Ovary (tissue), 9 donors: Measurements from ENCODE around the gene DNASE1L2. TPM values are rescaled to one million over a fixed set of nuclear protein-coding genes. Genes with fewer than 3 reads are reported as not detected.

Experiments used
- DNase-seq, 5 donors: peaks; one replicate each; pipeline ENCODE4 v3.0.0-alpha.2; 2019 to 2020
- H3K27ac ChIP-seq, 2 donors: fragments of 200-600 bp; one replicate each; pipeline versions ENCODE4 v1.5.1 to v1.8.0; 2019 to 2022
- H3K27me3 ChIP-seq: fragments of 200-600 bp; one replicate; pipeline ENCODE4 v1.8.0; 2022
- H3K36me3 ChIP-seq: fragments of 200-600 bp; sonication (generic); one replicate; pipeline ENCODE4 v1.5.1; 2019
- H3K4me1 ChIP-seq: one replicate; pipeline ENCODE4 v1.8.1; 2013; ENCODE audit warnings: mild to moderate bottlenecking, moderate library complexity; ENCODE audit not compliant: insufficient read depth
- H3K4me3 ChIP-seq: fragments of 200-600 bp; sonication (generic); one replicate; pipeline ENCODE4 v1.5.1; 2017
- H3K9me3 ChIP-seq, 2 donors: fragments of 200-600 bp in 1 of 2; sonication (generic) in 1 of 2; one replicate each; pipeline versions ENCODE4 v1.5.1 to v1.8.1; 2013 to 2019; ENCODE audit warnings: mild to moderate bottlenecking in 1 of 2, moderate library complexity in 1 of 2
- EP300 ChIP-seq: sonication (generic); formaldehyde crosslinking; IDR thresholded peaks from one replicate; pipeline ENCODE4 v1.6.1; 2017; ENCODE audit warnings: antibody characterized with exemption
- POLR2A ChIP-seq: fragments of 450-650 bp; IDR thresholded peaks from one replicate; pipeline ENCODE4 v1.6.1; 2017; ENCODE audit warnings: antibody characterized with exemption, mild to moderate bottlenecking, moderate library complexity
- WGBS, 3 donors: extraction: QIAGEN DNeasy Blood & Tissue Kit in 1 of 3; methylation state at CpG; one replicate each; pipeline versions ENCODE4 v1.1.5 to v1.1.7; 2013 to 2017; 5-methylcytosine and 5-hydroxymethylcytosine counted together
- intact Hi-C, 4 donors: fragments of 100-400 bp; cut with DNase I; formaldehyde crosslinking; loops; one replicate each; pipeline versions ENCODE4 v1.11.0 to v1.15.1; 2022 to 2023
- microRNA counts: library from miRNA; unstranded; fragments of <30 nt; microRNA quantifications from one replicate; lab custom pipeline; 2016
- microRNA-seq, 3 donors: library from miRNA; unstranded; fragments of <30 nt; microRNA quantifications; one replicate each; pipeline versions ENCODE4 to v1.2.0, GENCODE V29; 2019 to 2020
- polyA plus RNA-seq, 2 donors: library from polyadenylated mRNA; stranded (reverse); fragments of 200-250 nt in 1 of 2; fragments of 350-450 nt in 1 of 2; fragmentation: Illumina TruSeq in 1 of 2; extraction: RNeasy Lipid Tissue Mini Kit (QIAGEN cat#74804) in 1 of 2; gene quantifications; one replicate each; pipeline ENCODE4 v1.2.3, GENCODE V29; 2013 to 2014
- small RNA-seq: library from RNA; depleted of rRNA; stranded (forward); fragments of <200 nt; gene quantifications from one replicate; pipeline ENCODE3, GENCODE V24; 2016
- total RNA-seq, 7 donors: library from RNA; depleted of rRNA in 2 of 7; stranded (reverse); fragments of >200 nt in 2 of 7; fragmentation: NEBNext Ultra II Directional in 3 of 7; extraction: Animal tissue kit (Norgen Biotek cat#: 25700) in 3 of 7; gene quantifications; one replicate each; pipeline versions ENCODE4 v1.1.0 to v1.2.4, GENCODE V29; 2016 to 2023
- TF ChIP-seq, protein P1 (sequence below), 3 donors: fragments of 450-650 bp in 2 of 3; fragments of 200-600 bp in 1 of 3; IDR thresholded peaks; one replicate each; pipeline versions ENCODE4 v1.5.1 to v1.8.0; 2016 to 2022; ENCODE audit warnings: antibody characterized with exemption in 3 of 3, mild to moderate bottlenecking in 1 of 3
- donor health status: DM: no; HTN: no; CAD: no; lungs with moderate emphysema.
- donor health status: DM: no; HTN: no; CAD: no.
- donor health status: Bipolar disorder and iron deficiency.
- donor health status: DM: yes; HTN: yes; CAD: no.
- donor health status: DM: no; HTN: no; CAD: no.
- donor health status: DM: yes; HTN: yes; CAD: no.

DNASE1L2 gene
- total and polyA plus RNA-seq, 9 donors = 0.37 to 1.1 (median 0.73) TPM; not detected in 1

- H3K4me3 ChIP-seq = no peak overlapping the region
- H3K27ac ChIP-seq = no peak overlapping the region
- no peaks in the 10 kb centered on the region for H3K36me3 ChIP-seq
- H3K27me3 ChIP-seq = no peaks in the 10 kb centered on the region
- TF ChIP-seq, protein P1, sequence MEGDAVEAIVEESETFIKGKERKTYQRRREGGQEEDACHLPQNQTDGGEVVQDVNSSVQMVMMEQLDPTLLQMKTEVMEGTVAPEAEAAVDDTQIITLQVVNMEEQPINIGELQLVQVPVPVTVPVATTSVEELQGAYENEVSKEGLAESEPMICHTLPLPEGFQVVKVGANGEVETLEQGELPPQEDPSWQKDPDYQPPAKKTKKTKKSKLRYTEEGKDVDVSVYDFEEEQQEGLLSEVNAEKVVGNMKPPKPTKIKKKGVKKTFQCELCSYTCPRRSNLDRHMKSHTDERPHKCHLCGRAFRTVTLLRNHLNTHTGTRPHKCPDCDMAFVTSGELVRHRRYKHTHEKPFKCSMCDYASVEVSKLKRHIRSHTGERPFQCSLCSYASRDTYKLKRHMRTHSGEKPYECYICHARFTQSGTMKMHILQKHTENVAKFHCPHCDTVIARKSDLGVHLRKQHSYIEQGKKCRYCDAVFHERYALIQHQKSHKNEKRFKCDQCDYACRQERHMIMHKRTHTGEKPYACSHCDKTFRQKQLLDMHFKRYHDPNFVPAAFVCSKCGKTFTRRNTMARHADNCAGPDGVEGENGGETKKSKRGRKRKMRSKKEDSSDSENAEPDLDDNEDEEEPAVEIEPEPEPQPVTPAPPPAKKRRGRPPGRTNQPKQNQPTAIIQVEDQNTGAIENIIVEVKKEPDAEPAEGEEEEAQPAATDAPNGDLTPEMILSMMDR (IDR thresholded peaks at IDR 0.05) = no peak
- TF ChIP-seq POLR2A (no peak), EP300 (no peak)
- no peak for DNase-seq
- no peaks in the 10 kb centered on the region for H3K4me1 ChIP-seq
- WGBS, 3 donors = 81 to 87% (median 81%) methylated on average over 34 to 35 of the region's 35 CpGs
- intact Hi-C loops = no loop called here
- no peaks in the 10 kb centered on the region for H3K9me3 ChIP-seq
Measured at GRCh38 chr16:2284797-2285576, 48.7 kb downstream of the DNASE1L2 start.

- no peak for DNase-seq
- Histone ChIP-seq H3K4me3 (no peak overlapping the region), H3K27me3 (no peaks in the 10 kb centered on the region), H3K36me3 (no peaks in the 10 kb centered on the region), H3K9me3 (no peaks in the 10 kb centered on the region), H3K4me1 (no peaks in the 10 kb centered on the region), H3K27ac (no peak overlapping the region)
- WGBS, 3 donors = 66 to 72% (median 70%) methylated on average over 13 of the region's 13 CpGs
- TF ChIP-seq EP300 (no peak), POLR2A (no peak)
- TF ChIP-seq, protein P1 (IDR thresholded peaks at IDR 0.05) = no peak
- intact Hi-C loops = no loop called here
Measured at GRCh38 chr16:2285731-2286191, 49.5 kb downstream of the DNASE1L2 start.

DNA sequence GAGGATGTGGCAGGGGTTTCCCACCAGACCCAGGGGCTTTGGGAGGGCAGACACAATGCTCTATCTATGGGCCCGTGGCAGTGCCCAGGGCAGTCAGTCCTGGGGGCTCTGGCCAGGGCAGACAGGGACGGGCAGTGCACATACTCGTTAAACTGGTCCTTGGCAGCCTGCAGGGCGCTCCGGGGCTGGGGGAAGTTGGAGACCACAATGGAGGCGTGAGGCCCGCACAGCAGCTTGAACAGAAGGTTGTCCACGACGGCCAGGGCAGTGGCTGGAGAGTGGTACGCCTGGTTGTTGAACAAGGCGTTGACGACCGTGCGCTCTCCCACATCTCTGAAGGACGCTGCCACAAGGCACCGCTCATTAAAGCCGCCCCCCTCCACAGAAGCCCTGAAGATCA lies 50.3 kb downstream of the DNASE1L2 start:
- no peaks in the 10 kb centered on the region for H3K9me3 ChIP-seq
- 85 to 95% (median 88%) methylated on average over 13 to 17 of the region's 17 CpGs for WGBS, 3 donors
- no peak for DNase-seq
- intact Hi-C loops = no loop called here
- no peaks in the 10 kb centered on the region for H3K27me3 ChIP-seq
- H3K4me1 ChIP-seq = no peaks in the 10 kb centered on the region
- TF ChIP-seq, protein P1 (IDR thresholded peaks at IDR 0.05) = no peak
- TF ChIP-seq POLR2A (no peak), EP300 (no peak)
- no peak overlapping the region for H3K4me3 ChIP-seq
- no peaks in the 10 kb centered on the region for H3K36me3 ChIP-seq
- no peak overlapping the region for H3K27ac ChIP-seq

DNA sequence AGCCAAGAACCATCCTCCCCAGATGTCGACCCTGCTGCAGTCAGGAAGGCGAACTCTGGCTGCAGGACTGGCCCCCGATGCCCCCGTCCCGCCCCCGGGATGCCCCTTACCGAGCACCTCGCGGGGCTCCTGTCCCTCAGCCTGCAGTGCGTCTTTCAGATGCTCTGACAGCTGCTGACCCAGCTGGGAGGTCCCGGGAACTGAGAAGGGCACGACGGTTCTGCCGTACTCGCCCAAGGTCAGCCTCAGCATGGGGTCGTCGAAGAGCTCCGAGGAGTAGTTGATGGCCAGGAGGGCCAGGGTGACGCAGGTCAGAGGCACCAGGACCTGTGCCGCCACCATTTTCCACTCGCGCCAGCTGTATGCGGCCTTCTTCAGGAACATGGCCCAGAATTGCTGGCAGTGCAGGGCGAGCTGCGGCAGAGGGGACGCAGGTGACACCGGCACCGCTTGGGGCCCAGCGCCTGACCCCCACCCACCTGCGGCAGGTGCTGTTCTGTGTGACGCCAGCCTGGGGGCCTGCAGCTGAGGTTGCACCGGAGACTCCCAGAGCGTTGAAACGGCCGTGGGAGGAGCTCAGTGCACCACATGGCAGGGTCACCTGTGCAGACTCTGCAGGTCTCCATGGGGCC lies 51.8 kb downstream of the DNASE1L2 start:
- WGBS, 3 donors = 67 to 87% (median 68%) methylated on average over 27 to 35 of the region's 35 CpGs
- H3K27ac ChIP-seq = no peak overlapping the region
- no peak overlapping the region for H3K4me3 ChIP-seq
- no peaks in the 10 kb centered on the region for H3K4me1 ChIP-seq
- intact Hi-C loops = no loop called here
- no peaks in the 10 kb centered on the region for H3K36me3 ChIP-seq
- no peak for TF ChIP-seq POLR2A
- TF ChIP-seq, protein P1 (IDR thresholded peaks at IDR 0.05) = no peak
- TF ChIP-seq EP300 = no peak
- H3K9me3 ChIP-seq = no peaks in the 10 kb centered on the region
- H3K27me3 ChIP-seq = no peaks in the 10 kb centered on the region
- DNase-seq = no peak

MicroRNAs within 50 kb of the gene (microRNA counts, 767-probe panel; counts per million panel counts)
- microRNA hsa-miR-940 (lab: Ali Mortazavi, UCI) = 530 counts per million, percentile 78 among the panel's probes with 10 or more counts

Small RNA genes within 50 kb of the gene (microRNA-seq; reads per million reads assigned to microRNA genes)
- gene MIR3677 (0 reads per million in 3 donors), gene MIR4717 (0 reads per million in 3 donors)

Small RNA genes within 50 kb of the gene (small RNA-seq; reads per million reads assigned to genes)
- not detected for gene MIR3677
- not detected for gene MIR4717

Other genes with a start within 250 kb of the DNASE1L2 start
- gene SYNGR3, start 246.5 kb upstream of the DNASE1L2 start, total RNA-seq = 1 to 10 TPM in 4 of 7 donors, under 1 TPM in 3; 0.50 to 4.0 (median 1.1) TPM
- under 1 TPM; 0.42 to 0.75 TPM for gene SYNGR3, start 246.5 kb upstream of the DNASE1L2 start, polyA plus RNA-seq
- 10 to 100 TPM; 25.8 to 44.5 (median 30.3) TPM for gene ZNF598, start 226.6 kb upstream of the DNASE1L2 start, total RNA-seq
- gene ZNF598, start 226.6 kb upstream of the DNASE1L2 start, polyA plus RNA-seq = 10 to 100 TPM in 1 of 2 donors, under 1 TPM in 1; 0.95 to 26.7 TPM
- gene NPW, start 216.7 kb upstream of the DNASE1L2 start, total RNA-seq = 1 to 10 TPM in 1 of 7 donors, under 1 TPM in 2, not detected in 4; 0.46 to 1.1 (median 0.78) TPM
- under 1 TPM in 1 of 2 donors, not detected in 1; 0.17 TPM for gene NPW, start 216.7 kb upstream of the DNASE1L2 start, polyA plus RNA-seq
- gene NHERF2, start 209.5 kb upstream of the DNASE1L2 start, total RNA-seq = 100 to 1,000 TPM in 1 of 7 donors, 10 to 100 TPM in 6; 25.0 to 118 (median 78.7) TPM
- gene NHERF2, start 209.5 kb upstream of the DNASE1L2 start, polyA plus RNA-seq = 100 to 1,000 TPM in 1 of 2 donors, 1 to 10 TPM in 1; 6.3 to 101 TPM
- 10 to 100 TPM; 17.1 to 38.1 (median 23.9) TPM for gene NTHL1, start 188.6 kb upstream of the DNASE1L2 start, total RNA-seq
- 10 to 100 TPM in 1 of 2 donors, 1 to 10 TPM in 1; 1.9 to 27.3 TPM for gene NTHL1, start 188.6 kb upstream of the DNASE1L2 start, polyA plus RNA-seq
- 100 to 1,000 TPM in 4 of 7 donors, 10 to 100 TPM in 3; 47.0 to 150 (median 131) TPM for gene TSC2, start 188.5 kb upstream of the DNASE1L2 start, total RNA-seq
- 10 to 100 TPM; 51.7 to 72.1 TPM for gene TSC2, start 188.5 kb upstream of the DNASE1L2 start, polyA plus RNA-seq
- 100 to 1,000 TPM in 6 of 7 donors, 10 to 100 TPM in 1; 78.8 to 203 (median 145) TPM for gene PKD1, start 100.5 kb upstream of the DNASE1L2 start, total RNA-seq
- 100 to 1,000 TPM in 1 of 2 donors, 1 to 10 TPM in 1; 8.7 to 113 TPM for gene PKD1, start 100.5 kb upstream of the DNASE1L2 start, polyA plus RNA-seq
- under 1 TPM in 2 of 7 donors, not detected in 5; 0.12 to 0.80 TPM for gene RAB26, start 87.8 kb upstream of the DNASE1L2 start, total RNA-seq
- gene RAB26, start 87.8 kb upstream of the DNASE1L2 start, polyA plus RNA-seq = under 1 TPM; 0.19 to 0.50 TPM
- 10 to 100 TPM; 20.5 to 68.0 (median 48.0) TPM for gene TRAF7, start 80.7 kb upstream of the DNASE1L2 start, total RNA-seq
- 10 to 100 TPM; 13.3 to 26.3 TPM for gene TRAF7, start 80.7 kb upstream of the DNASE1L2 start, polyA plus RNA-seq
- gene CASKIN1, start 39.8 kb upstream of the DNASE1L2 start, total RNA-seq = 1 to 10 TPM in 1 of 7 donors, under 1 TPM in 6; 0.10 to 2.4 (median 0.60) TPM
- under 1 TPM in 1 of 2 donors, not detected in 1; 0.52 TPM for gene CASKIN1, start 39.8 kb upstream of the DNASE1L2 start, polyA plus RNA-seq
- gene MLST8, start 31.0 kb upstream of the DNASE1L2 start, total RNA-seq = 10 to 100 TPM; 24.5 to 56.2 (median 28.4) TPM
- gene MLST8, start 31.0 kb upstream of the DNASE1L2 start, polyA plus RNA-seq = 10 to 100 TPM in 1 of 2 donors, 1 to 10 TPM in 1; 7.4 to 42.9 TPM
- 1 to 10 TPM; 3.2 to 8.3 (median 6.4) TPM for gene BRICD5, start 25.6 kb upstream of the DNASE1L2 start, total RNA-seq
- gene BRICD5, start 25.6 kb upstream of the DNASE1L2 start, polyA plus RNA-seq = 1 to 10 TPM in 1 of 2 donors, under 1 TPM in 1; 0.37 to 4.1 TPM
- 10 to 100 TPM in 1 of 7 donors, 1 to 10 TPM in 6; 5.0 to 12.3 (median 7.5) TPM for gene PGP, start 21.6 kb upstream of the DNASE1L2 start, total RNA-seq
- 1 to 10 TPM; 2.5 to 5.2 TPM for gene PGP, start 21.6 kb upstream of the DNASE1L2 start, polyA plus RNA-seq
- gene E4F1, start 12.9 kb upstream of the DNASE1L2 start, total RNA-seq = 10 to 100 TPM; 18.3 to 26.2 (median 22.7) TPM
- gene E4F1, start 12.9 kb upstream of the DNASE1L2 start, polyA plus RNA-seq = 10 to 100 TPM in 1 of 2 donors, under 1 TPM in 1; 0.58 to 23.5 TPM
- gene ECI1, start 15.1 kb downstream of the DNASE1L2 start, total RNA-seq = 10 to 100 TPM; 39.0 to 66.3 (median 51.3) TPM
- 10 to 100 TPM in 1 of 2 donors, 1 to 10 TPM in 1; 3.1 to 48.1 TPM for gene ECI1, start 15.1 kb downstream of the DNASE1L2 start, polyA plus RNA-seq
- gene RNPS1, start 31.7 kb downstream of the DNASE1L2 start, total RNA-seq = 100 to 1,000 TPM in 6 of 7 donors, 10 to 100 TPM in 1; 78.0 to 172 (median 153) TPM
- 100 to 1,000 TPM in 1 of 2 donors, 10 to 100 TPM in 1; 85.2 to 138 TPM for gene RNPS1, start 31.7 kb downstream of the DNASE1L2 start, polyA plus RNA-seq
- 10 to 100 TPM in 2 of 7 donors, 1 to 10 TPM in 5; 2.0 to 11.3 (median 6.9) TPM for gene ABCA3, start 104.3 kb downstream of the DNASE1L2 start, total RNA-seq
- gene ABCA3, start 104.3 kb downstream of the DNASE1L2 start, polyA plus RNA-seq = 1 to 10 TPM; 2.7 to 6.9 TPM
- gene CCNF, start 193.0 kb downstream of the DNASE1L2 start, total RNA-seq = 1 to 10 TPM; 1.4 to 2.5 (median 2.0) TPM
- gene CCNF, start 193.0 kb downstream of the DNASE1L2 start, polyA plus RNA-seq = 1 to 10 TPM in 1 of 2 donors, under 1 TPM in 1; 0.87 to 1.1 TPM
- 1 to 10 TPM in 3 of 7 donors, under 1 TPM in 2, not detected in 2; 0.38 to 2.0 (median 1.4) TPM for gene TEDC2, start 223.7 kb downstream of the DNASE1L2 start, total RNA-seq
- gene TEDC2, start 223.7 kb downstream of the DNASE1L2 start, polyA plus RNA-seq = 1 to 10 TPM in 1 of 2 donors, not detected in 1; 1.2 TPM
- under 1 TPM in 3 of 7 donors, not detected in 4; 0.12 to 0.34 (median 0.26) TPM for gene NTN3, start 234.9 kb downstream of the DNASE1L2 start, total RNA-seq
- gene NTN3, start 234.9 kb downstream of the DNASE1L2 start, polyA plus RNA-seq = under 1 TPM in 1 of 2 donors, not detected in 1; 0.13 TPM
- gene TBC1D24, start 238.7 kb downstream of the DNASE1L2 start, total RNA-seq = 1 to 10 TPM; 2.5 to 8.1 (median 6.7) TPM
- gene TBC1D24, start 238.7 kb downstream of the DNASE1L2 start, polyA plus RNA-seq = 1 to 10 TPM; 1.9 to 2.3 TPM